ENCODE data around the gene ADGRA1. TPM values are rescaled to one million over a fixed set of nuclear protein-coding genes. Genes with fewer than 3 reads are reported as not detected.

ADGRA1 gene
- total RNA-seq, 4 donors from 2014 or later, result not detected

DNA sequence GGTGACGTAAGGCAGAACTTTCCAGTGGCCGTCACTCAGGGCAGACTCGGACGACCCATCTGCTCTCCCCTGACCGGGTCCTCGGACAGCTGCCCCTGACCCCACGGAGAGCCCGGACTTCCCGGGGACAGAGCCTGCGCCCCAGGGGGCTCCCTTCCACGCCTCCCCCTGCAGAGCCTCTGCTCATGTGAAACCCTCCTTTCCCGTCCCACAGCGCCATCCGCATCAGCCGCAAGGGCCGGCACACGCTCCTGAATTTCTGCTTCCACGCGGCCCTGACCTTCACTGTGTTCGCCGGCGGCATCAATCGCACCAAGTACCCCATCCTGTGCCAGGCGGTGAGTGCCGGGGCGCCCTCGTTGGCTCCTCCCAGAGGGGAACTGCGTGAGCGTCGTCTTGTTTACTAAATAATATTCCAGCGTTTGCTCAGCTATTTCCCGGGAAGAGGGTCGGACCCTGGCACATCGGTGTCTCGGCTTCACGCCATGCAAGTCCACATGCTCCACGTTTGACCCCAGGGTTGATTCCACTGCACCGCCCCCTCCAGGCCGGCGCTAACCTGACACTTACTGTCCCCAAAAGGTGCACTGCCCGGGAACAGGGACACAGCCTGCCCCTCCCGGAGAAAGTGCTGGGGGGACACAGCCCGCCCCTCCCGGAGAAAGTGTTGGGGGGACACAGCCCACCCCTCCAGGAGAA lies 10.9 kb downstream of the ADGRA1 start:
- Histone ChIP-seq H3K27ac (no peak overlapping the region), H3K4me3 (no peak overlapping the region), H3K27me3 (peaks cover 0 to 88% (median 4%) of the 10 kb centered on the region in 4 donors), H3K36me3 (no peaks in the 10 kb centered on the region), H3K9me3 (no peaks in the 10 kb centered on the region), H3K4me1 (peaks cover 0 to 13% (median 7%) of the 10 kb centered on the region in 3 donors)
- no peak for DNase-seq
- TF ChIP-seq, protein P1, sequence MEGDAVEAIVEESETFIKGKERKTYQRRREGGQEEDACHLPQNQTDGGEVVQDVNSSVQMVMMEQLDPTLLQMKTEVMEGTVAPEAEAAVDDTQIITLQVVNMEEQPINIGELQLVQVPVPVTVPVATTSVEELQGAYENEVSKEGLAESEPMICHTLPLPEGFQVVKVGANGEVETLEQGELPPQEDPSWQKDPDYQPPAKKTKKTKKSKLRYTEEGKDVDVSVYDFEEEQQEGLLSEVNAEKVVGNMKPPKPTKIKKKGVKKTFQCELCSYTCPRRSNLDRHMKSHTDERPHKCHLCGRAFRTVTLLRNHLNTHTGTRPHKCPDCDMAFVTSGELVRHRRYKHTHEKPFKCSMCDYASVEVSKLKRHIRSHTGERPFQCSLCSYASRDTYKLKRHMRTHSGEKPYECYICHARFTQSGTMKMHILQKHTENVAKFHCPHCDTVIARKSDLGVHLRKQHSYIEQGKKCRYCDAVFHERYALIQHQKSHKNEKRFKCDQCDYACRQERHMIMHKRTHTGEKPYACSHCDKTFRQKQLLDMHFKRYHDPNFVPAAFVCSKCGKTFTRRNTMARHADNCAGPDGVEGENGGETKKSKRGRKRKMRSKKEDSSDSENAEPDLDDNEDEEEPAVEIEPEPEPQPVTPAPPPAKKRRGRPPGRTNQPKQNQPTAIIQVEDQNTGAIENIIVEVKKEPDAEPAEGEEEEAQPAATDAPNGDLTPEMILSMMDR (IDR thresholded peaks at IDR 0.05), result no peak
- no peak for TF ChIP-seq POLR2A (IDR thresholded peaks at IDR 0.05)
- 72 to 80% methylated on average over 5 to 20 of the region's 44 CpGs for WGBS, 2 donors
- intact Hi-C loops (cut with DNase I), result no loop called here

DNA sequence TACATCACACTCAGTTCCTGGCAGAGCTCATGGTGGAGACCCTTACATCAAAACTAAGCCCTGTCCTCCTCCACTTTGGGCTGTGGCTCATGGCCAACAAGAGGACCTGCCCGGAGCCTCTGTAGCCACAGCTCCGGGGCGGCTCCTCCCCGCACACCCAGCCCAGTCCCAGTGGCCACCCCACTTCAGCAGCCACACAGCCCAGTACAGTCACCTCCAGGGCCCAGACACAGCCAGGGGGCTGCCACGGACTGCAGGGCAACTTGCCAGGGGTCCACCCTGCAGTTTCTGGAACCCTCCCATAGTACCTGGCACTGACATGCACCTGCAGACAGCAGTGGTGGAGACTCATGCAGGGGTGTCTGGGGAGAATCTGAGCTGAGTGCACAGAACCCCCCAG lies 11.8 kb downstream of the ADGRA1 start:
- no peak overlapping the region for H3K27ac ChIP-seq
- no peak for TF ChIP-seq POLR2A (IDR thresholded peaks at IDR 0.05)
- TF ChIP-seq, protein P1 (IDR thresholded peaks at IDR 0.05), result no peak
- WGBS, 2 donors, result 17% methylated on average over 1 of the region's 5 CpGs; no CpG with 5 or more reads in 1 of the 2 donors
- H3K36me3 ChIP-seq, result no peaks in the 10 kb centered on the region
- no peak overlapping the region for H3K4me3 ChIP-seq
- DNase-seq, result no peak
- H3K4me1 ChIP-seq, result peaks cover 0 to 13% (median 7%) of the 10 kb centered on the region in 3 donors
- H3K27me3 ChIP-seq, result peaks cover 0 to 97% (median 4%) of the 10 kb centered on the region in 4 donors
- H3K9me3 ChIP-seq, result no peaks in the 10 kb centered on the region
- intact Hi-C loops (cut with DNase I), result no loop called here

DNA sequence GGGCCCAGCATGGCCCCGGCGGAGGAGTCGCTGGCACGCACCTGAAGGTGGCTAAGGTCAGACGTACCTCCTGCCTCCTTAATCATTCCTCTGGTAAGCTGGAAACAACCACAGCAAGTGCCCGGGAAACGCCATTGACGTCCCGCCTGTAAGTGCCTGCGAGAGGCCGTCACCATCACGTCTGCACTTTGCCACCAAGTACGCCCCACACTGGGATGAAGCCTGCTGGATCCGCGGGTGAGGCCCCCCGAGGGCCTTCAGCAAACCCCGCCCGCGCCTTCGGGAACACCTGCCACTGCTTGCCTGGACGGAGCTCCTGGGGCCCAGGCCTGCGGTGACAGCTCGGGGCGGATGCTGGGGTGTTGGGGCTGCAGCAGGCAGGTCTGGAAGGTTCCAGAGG lies 12.5 kb downstream of the ADGRA1 start:
- TF ChIP-seq, protein P1 (IDR thresholded peaks at IDR 0.05), result no peak
- no peak for TF ChIP-seq POLR2A (IDR thresholded peaks at IDR 0.05)
- H3K4me3 ChIP-seq, result no peak overlapping the region
- H3K36me3 ChIP-seq, result no peaks in the 10 kb centered on the region
- DNase-seq, result no peak
- no peak overlapping the region for H3K27ac ChIP-seq
- peaks cover 0 to 13% (median 7%) of the 10 kb centered on the region in 3 donors for H3K4me1 ChIP-seq
- no CpG with 5 or more reads among the region's 24 CpGs for WGBS, 2 donors
- H3K27me3 ChIP-seq, result peaks cover 0 to 100% (median 4%) of the 10 kb centered on the region in 4 donors
- H3K9me3 ChIP-seq, result no peaks in the 10 kb centered on the region
- intact Hi-C loops (cut with DNase I), result no loop called here

DNA sequence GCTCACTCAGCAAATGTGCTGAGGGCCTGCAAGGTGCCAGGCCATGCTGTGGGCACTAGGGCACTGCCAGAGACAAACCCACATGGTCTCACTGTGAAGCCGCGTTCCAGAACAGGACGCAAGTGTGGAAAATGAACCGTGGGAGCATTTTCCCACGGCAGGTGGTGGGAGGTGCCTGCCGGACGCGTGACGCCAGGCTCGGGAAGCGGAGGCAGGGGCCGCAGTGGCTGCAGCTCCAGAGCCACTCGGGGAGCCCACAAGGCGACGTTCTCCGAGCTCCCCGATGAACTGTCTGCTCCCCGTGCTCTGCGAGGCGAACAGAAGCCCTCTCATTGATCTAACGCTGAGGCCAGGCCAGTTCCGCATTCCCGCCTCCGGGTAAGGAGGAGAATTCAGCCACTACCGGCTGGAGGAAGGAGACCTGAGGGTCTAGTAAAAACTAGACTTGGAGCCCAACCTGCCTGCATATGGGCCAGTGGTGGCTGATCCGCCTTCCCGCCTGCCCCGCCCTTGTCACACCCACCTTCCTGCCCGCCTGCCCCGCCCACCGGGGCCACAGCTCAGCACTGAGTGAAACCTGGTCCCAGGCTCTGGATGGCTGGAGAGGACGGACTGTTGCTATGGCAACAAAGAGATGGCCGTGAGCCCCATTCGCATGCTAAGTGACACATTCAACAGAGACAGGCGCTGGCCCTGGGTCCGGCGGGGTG lies 13.1 kb downstream of the ADGRA1 start:
- peaks cover 0 to 100% (median 4%) of the 10 kb centered on the region in 4 donors for H3K27me3 ChIP-seq
- no peak overlapping the region for H3K27ac ChIP-seq
- H3K9me3 ChIP-seq, result peaks cover 0 to under 1% (median 0%) of the 10 kb centered on the region in 3 donors
- no peak for DNase-seq
- H3K4me3 ChIP-seq, result no peak overlapping the region
- no peak for TF ChIP-seq POLR2A (IDR thresholded peaks at IDR 0.05)
- TF ChIP-seq, protein P1 (IDR thresholded peaks at IDR 0.05), result no peak
- intact Hi-C loops (cut with DNase I), result no loop called here
- no peaks in the 10 kb centered on the region for H3K36me3 ChIP-seq
- peaks cover 0 to 13% (median 7%) of the 10 kb centered on the region in 3 donors for H3K4me1 ChIP-seq
- WGBS, 2 donors, result 20 to 30% methylated on average over 1 to 2 of the region's 37 CpGs

DNA sequence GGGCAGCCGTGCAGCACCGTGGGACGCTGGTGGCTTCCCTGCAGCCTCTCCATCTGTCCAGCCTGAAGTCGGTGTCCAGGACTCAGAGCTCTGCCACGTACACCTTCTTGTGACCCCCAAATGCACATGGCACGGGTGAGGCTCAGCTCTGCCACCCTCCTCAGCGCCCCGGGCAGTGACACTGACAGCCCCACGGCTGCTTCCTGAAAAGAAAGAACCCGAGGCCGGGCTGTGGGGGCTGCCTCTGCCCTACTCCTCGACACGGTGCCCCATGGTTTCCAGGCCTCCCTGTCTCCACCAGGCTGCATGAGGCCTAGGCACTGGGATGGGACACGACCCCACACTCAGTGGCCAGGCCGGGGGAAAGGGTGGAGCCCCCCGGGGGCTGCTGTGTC lies 13.7 kb downstream of the ADGRA1 start:
- TF ChIP-seq POLR2A (IDR thresholded peaks at IDR 0.05), result no peak
- TF ChIP-seq, protein P1 (IDR thresholded peaks at IDR 0.05), result no peak
- WGBS, 2 donors, result 37 to 40% methylated on average over 3 to 5 of the region's 16 CpGs
- H3K4me1 ChIP-seq, result peaks cover 0 to 13% (median 7%) of the 10 kb centered on the region in 3 donors
- peaks cover 0 to 100% (median 4%) of the 10 kb centered on the region in 4 donors for H3K27me3 ChIP-seq
- intact Hi-C loops (cut with DNase I), result no loop called here
- no peak overlapping the region for H3K4me3 ChIP-seq
- no peak overlapping the region for H3K27ac ChIP-seq
- H3K9me3 ChIP-seq, result peaks cover 0 to 6% (median 0%) of the 10 kb centered on the region in 3 donors
- H3K36me3 ChIP-seq, result no peaks in the 10 kb centered on the region
- DNase-seq, result no peak
